ENCODE results near the gene DHX34.
A peak's percentile ranks its signal among the peaks of the same experiment; 100 is the strongest.

DHX34 gene

DNA sequence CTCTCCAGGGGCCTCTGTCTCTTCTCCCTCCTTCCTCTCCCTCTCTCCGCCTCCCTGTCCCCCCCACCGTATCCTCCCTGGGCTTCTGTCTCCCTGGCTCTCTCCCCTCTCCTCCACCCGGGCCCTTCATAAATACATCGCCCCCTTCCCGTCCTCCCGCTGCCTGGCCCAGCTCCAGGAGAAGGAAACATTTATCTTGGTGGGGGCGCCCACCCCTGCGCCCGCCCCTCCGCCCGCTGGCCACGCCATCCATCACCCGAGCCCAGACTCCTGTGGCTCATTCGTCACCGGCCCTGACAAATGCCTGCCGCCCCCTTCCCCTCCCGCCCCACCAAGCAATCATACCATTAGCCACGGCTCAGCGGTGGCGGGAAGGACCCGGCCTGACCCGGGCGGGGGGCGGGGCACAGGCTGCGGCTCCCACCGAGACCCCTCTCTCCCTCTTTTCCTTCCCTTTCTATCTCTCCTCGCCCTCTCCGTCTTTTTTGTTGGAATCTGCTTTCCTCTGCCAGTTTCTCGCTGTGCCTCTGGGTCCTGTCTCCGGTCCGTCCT, 72.8 kb downstream of the DHX34 start:
- Mint-ChIP-seq H3K27ac (no peak overlapping the region), H3K9me3 (ENCODE audit: low read depth) (no peaks in the 10 kb centered on the region), H3K36me3 (no peaks in the 10 kb centered on the region), H3K27me3 (peaks cover 43% of the 10 kb centered on the region), H3K4me3 (peak overlapping the region; percentile 42), H3K4me1 (ENCODE audit: low read depth) (peaks cover 35% of the 10 kb centered on the region)

DNA sequence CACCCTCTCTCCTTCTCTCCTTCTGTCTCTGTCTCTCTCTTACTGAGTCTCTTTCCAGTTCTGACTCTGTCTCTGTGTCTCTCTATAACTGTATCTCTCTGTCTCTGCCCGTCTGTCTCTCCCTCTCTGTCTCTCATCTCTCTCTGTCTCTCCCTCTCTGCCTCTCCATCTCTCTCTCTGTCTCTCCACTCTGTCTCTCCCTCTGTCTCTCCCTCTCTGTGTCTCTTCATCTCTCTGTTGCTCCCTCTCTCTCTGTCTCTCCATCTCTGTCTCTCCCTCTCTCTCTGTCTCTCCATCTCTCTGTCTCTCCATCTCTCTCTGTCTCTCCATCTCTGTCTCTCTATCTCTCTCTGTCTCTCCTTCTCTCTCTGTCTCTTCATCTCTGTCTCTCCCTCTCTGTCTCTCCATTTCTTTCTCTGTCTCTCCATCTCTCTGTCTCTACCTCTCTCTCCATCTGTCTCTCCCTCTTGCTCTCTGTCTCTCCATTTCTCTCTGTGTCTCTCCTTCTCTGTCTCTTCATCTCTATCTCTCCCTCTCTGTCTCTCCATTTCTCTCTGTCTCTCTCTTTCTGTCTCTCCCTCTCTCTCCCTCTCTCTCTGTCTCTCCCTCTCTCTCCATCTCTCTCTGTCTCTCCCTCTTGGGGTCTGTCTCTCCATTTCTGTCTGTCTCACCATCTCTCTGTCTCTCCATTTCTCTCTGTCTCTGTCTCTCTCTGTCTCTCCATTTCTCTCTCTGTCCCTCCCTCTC, 73.5 kb downstream of the DHX34 start:
- peaks cover 41% of the 10 kb centered on the region for H3K27me3 Mint-ChIP-seq
- H3K27ac Mint-ChIP-seq = no peak overlapping the region
- peak overlapping the region; percentile 42 for H3K4me3 Mint-ChIP-seq
- no peaks in the 10 kb centered on the region for H3K36me3 Mint-ChIP-seq
- H3K4me1 Mint-ChIP-seq (ENCODE audit: low read depth) = peaks cover 32% of the 10 kb centered on the region
- H3K9me3 Mint-ChIP-seq (ENCODE audit: low read depth) = no peaks in the 10 kb centered on the region

DNA sequence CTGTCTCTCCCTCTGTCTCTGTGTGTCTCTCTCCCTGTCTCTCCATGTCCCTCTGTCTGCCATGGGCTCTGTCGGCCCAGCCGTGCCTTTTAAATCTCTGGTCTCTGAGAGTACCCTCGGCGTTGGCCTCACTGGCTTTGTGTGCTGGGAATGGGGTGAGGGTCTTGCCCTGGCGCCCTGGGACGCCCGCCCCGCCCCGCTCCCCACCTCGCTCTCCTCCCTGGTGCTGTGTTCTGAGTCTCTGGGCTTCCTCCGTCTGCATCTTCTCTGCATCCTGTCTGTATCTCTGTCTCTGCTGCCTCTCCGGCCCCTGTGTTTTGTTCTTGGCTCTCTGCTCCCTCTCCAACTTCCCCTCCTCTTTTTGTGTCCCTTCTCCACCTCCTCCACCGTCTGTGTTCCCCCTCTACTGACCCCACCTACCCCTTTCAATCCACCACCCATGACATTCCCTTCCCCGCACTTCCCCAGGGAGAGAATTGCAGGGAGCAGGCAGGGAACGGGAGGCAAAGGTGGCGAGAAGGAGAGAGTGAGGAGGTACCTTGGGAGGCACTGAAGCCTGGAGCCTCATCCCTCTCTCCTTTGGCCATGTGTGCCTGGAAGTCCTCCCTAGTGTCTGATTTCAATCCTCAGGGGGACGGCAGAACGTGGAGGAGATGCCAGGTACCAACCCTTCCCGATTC, 74.2 kb downstream of the DHX34 start:
- no peak overlapping the region for H3K27ac Mint-ChIP-seq
- no peaks in the 10 kb centered on the region for H3K9me3 Mint-ChIP-seq (ENCODE audit: low read depth)
- H3K27me3 Mint-ChIP-seq = peaks cover 33% of the 10 kb centered on the region
- no peaks in the 10 kb centered on the region for H3K36me3 Mint-ChIP-seq
- no peak overlapping the region for H3K4me3 Mint-ChIP-seq
- peaks cover 25% of the 10 kb centered on the region for H3K4me1 Mint-ChIP-seq (ENCODE audit: low read depth)

DNA sequence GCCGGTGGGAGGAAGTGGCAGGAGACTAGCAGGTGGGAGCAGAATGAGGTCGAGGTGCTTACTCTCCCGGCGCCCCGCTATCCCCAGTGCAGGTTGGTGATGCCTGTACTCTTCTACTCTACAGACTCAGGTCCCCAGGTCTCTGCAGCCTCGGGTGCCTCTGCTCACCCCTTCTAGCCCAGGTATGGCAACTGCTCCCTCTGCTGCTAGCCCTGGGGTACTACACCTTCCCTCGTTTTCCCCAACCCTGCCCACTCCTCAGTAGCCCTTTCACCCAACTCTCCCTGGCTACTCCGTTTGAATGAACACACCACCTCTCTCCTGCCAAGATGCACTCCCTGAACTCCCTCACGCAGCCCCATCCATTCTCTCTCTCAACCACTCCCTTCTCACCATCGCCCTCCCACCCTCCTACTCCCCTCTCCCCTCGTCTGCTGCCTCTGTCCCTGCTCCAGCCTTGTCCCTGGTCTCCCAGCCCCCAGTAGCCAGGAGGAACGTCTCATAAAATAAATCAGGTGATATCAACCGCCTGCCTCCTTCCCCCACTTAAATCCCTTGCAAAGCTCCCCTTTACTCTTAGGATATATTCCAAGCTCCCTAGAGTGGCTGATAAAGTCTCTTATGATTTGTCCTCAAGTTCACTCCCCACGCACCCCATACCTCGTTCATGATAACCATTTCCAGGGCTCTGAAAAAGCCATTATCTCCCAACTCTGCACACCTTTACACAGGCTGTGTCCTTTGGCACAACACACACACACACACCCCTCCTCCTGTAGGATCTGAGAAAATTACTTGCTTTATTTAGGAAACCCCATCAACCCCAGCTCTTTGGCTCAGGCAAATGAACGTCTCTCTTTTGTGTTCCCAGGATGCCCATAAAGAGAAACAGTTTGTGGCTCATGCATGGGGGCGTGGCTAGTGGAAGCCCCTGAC, 78.4 kb downstream of the DHX34 start:
- H3K4me1 Mint-ChIP-seq (ENCODE audit: low read depth) = peaks cover 13% of the 10 kb centered on the region
- H3K36me3 Mint-ChIP-seq = no peaks in the 10 kb centered on the region
- no peak overlapping the region for H3K4me3 Mint-ChIP-seq
- H3K27me3 Mint-ChIP-seq = peaks cover 25% of the 10 kb centered on the region
- no peak overlapping the region for H3K27ac Mint-ChIP-seq
- H3K9me3 Mint-ChIP-seq (ENCODE audit: low read depth) = no peaks in the 10 kb centered on the region

DNA sequence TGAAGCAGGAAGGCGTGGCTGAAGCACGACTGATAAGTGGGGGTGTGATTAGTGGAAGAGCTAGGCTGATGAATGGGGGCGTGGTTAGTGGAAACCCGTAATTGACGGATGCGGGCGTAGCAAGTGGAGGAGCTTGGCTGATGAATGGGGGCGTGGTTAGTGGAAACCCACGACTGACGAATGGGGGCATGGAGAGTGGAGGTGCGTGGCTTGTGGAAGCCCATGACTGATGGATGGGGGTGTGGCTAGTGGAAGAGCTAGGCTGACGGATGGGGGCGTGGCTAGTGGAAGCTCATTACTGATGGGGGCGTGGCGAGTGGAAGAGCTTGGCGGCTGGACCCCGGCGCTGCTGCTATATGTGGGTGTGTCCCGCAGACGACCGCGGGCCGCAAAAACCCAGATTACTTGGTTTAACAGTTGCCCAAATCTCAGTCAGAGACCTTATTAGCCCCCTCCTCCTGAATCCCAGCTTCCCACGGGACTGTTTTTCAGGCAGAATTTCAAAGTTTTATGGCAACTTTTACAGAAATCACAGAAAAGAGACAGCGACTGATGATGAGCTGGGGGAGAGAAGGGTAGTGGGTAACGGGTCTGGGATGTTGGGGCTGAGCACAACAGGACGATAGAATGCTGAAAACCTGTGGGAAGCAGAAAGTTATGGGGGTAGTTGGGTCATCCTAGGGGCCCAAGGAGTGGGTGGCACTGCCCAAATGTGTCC, 79.2 kb downstream of the DHX34 start:
- Mint-ChIP-seq H3K4me1 (ENCODE audit: low read depth) (peaks cover 9% of the 10 kb centered on the region), H3K27ac (no peak overlapping the region), H3K27me3 (peaks cover 18% of the 10 kb centered on the region), H3K36me3 (no peaks in the 10 kb centered on the region), H3K9me3 (ENCODE audit: low read depth) (no peaks in the 10 kb centered on the region), H3K4me3 (no peak overlapping the region)

DNA sequence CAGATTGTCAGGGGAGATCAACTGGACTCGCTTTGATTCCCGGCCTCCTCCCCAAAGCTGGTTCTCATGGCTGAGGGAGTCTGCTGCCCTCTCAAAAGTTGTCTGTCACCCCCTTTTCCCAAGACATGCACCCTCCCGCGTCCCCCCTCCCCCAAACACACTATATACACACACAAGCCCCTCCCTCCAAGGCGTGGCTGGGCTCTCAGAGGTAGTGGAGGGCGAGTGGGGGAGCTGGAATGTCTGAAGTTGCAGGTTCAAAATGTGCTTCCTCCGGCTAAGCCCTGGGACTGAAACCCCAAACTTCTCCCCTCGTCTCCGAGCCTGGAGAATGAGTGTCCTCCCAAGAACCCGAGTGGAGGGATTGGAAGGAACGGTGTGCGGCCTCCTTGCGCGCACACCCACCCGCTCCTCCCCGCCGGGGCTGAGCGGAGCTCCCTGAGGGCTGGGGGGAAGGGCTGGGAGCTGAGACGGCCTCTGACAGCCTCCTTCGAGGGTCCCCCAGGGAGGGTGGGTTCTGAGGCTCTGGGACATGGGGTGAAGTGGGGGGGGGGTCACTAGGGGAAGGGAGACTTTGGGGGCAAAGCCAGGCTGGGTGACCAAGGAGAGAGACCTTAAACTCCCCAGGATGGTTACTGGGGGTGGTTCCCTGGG, 80.2 kb downstream of the DHX34 start:
- Mint-ChIP-seq H3K4me1 (ENCODE audit: low read depth) (peaks cover 9% of the 10 kb centered on the region), H3K9me3 (ENCODE audit: low read depth) (no peaks in the 10 kb centered on the region), H3K27ac (no peak overlapping the region), H3K27me3 (peaks cover 14% of the 10 kb centered on the region), H3K36me3 (no peaks in the 10 kb centered on the region), H3K4me3 (peak overlapping the region; percentile 17)

DNA sequence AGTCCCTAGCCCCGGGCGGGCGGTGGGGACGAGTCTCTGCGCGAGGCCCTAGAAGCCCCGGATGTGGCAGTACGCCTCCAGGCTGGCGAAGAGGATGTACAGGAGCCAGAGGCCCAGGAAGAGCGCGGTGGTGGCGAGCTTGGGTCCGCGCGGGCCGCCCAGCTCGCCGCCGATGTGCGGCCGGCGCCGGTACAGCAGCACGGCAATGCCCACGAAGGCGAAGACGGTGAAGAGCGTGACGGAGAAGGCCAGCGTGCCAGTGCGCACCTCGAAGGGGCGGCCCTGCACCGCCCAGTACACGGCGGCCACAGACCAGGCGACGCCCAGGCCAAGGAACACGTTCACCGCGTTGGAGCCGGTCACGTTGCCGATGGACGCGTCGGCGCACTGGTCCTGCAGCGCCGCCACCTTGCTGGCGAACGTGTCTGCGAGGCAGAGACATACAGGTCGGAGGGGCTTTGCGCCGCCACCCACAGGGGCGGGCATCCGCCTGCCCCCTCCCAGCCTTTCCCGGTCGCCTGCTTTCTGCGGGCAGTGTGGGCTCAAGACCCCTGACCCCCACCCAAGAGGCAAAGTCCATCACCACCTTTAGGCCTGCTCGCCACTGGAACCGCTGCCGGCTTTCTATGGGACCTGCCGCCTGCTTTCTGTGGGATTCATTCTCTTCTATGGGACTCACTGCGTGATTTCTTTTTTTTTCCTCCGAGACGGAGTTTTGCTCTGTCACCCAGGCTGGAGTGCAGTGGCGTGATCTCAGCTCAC, 81.1 kb downstream of the DHX34 start:
- Mint-ChIP-seq H3K4me1 (ENCODE audit: low read depth) (peaks cover 10% of the 10 kb centered on the region), H3K4me3 (peak overlapping the region; percentile 47), H3K9me3 (ENCODE audit: low read depth) (no peaks in the 10 kb centered on the region), H3K27ac (no peak overlapping the region), H3K36me3 (no peaks in the 10 kb centered on the region), H3K27me3 (peaks cover 11% of the 10 kb centered on the region)

DNA sequence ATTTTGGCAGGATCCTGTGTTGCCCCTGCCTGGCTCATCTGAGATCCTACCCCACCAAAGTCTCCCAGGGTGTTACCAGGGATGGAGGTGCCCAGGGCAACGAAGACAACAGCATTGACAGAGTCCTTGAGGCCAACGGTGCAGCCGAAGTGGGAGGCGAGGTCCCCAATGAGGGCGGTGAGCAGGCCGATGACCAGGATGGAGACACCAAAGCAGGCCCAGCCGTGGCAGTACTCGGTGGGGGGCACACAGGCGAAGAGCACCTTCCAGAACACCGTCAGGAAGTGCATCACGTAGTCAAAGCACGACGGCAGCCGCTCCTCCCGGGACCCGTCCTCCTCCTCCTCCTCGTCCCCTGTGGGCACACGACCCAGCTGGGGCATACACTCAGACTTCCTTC, 83.0 kb downstream of the DHX34 start:
- Mint-ChIP-seq H3K27ac (no peak overlapping the region), H3K36me3 (no peaks in the 10 kb centered on the region), H3K27me3 (peaks cover 4% of the 10 kb centered on the region), H3K4me3 (no peak overlapping the region), H3K9me3 (ENCODE audit: low read depth) (no peaks in the 10 kb centered on the region), H3K4me1 (ENCODE audit: low read depth) (peaks cover 24% of the 10 kb centered on the region)
